Stimulated activated CD4-positive, alpha-beta T cell treated with anti-CD3 and anti-CD28 coated beads, Interleukin-1b, Interleukin-23, amount 100 ng/mL, for 48 hours (primary cell): ENCODE measurements around the gene DOCK6.

ENCODE experiments used
- DNase-seq: peaks from one replicate; pipeline ENCODE4 v3.0.0-alpha.2; 2020

Gene DOCK6

DNA sequence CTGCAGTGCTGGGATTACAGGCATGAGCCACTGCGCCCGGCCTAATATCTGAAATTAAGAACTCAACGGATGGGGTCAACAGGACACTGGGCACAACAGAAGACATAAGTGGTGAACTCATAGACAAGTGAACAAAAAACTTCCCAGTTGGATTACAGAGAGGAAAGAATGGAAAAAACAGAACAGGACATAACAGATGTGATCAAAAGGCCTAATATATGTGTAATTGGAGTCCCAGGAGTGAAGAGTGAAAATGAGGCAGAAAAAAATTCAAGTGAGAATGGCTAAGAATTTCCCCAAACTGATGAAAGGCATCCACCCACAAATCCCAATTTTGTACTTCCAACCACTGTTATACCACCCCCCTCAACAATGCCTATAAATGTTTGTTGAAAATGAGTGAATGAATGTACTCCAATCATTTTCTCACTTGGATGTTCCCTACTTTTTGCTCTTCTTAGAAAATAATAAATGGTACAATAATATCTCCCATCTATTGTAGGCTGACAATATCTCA, 41.2 kb downstream of the DOCK6 start:
- DNase-seq: no peak

DNA sequence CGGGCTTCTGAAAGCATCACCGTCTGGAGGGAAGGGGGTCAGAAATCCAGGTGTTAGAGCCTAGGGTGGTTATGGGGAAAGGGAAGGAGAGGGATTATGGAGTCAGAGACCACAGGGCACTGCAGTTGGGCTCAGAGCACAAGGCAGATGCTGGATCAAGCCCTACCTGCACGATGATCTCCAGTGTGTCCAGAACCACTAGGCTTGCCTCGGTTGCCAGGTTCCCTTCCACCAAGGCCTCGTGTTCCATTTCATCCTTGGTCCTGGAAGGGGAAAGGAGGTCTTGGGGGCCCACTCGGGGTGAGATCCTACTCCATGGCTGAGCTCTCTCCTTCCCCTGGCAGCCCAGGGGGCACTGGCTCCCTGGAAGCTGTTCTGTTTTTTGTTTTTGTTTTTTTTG, 47.9 kb downstream of the DOCK6 start:
- DNase-seq: no peak

DNA sequence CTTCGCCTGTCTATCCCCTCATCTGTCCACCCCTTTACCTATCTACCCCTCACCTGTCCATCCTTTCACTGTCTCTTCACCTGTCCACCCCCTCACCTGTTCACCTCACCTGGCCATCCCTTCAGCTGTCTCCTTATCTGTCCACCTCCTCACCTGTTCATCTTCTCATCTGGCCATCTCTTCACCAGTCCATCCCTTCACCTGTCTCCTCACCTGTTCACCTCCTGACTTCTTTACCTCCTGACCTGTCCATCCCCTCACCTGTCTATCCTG, 51.7 kb downstream of the DOCK6 start:
- DNase-seq: no peak

DNA sequence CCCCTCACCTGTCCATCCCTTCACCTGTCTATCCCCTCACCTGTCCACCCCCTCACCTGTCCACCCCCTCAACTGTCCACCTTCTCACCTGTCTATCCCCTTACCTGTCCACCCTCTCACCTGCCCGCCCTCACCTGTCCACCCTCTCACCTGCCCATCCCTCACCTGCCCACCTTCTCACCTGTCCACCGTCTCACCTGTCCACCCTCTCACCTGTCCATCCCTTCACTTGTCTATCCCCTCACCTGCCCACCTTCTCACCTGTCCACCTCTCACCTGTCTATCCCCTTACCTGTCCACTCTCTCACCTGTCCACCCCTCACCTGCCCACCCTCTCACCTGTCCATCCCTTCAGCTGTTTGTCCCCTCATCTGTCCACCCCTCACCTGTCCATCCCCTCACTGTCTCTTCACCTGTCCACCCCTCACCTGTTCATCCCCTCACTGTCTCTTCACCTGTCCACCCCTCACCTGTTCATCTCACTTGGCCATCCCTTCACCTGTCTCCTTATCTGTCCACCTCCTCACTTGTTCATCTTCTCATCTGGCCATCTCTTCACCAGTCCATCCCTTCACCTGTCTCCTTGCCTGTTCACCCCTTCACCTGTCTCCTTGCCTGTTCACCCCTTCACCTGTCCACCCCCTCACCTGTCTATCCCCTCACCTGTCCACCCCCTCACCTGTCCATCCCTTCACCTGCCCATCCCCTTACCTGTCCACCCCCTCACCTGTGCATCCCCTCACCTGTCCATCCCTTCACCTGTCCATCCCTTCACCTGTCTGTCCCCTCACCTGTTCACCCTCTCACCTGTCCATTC, 52.3 kb downstream of the DOCK6 start:
- no peak for DNase-seq

DNA sequence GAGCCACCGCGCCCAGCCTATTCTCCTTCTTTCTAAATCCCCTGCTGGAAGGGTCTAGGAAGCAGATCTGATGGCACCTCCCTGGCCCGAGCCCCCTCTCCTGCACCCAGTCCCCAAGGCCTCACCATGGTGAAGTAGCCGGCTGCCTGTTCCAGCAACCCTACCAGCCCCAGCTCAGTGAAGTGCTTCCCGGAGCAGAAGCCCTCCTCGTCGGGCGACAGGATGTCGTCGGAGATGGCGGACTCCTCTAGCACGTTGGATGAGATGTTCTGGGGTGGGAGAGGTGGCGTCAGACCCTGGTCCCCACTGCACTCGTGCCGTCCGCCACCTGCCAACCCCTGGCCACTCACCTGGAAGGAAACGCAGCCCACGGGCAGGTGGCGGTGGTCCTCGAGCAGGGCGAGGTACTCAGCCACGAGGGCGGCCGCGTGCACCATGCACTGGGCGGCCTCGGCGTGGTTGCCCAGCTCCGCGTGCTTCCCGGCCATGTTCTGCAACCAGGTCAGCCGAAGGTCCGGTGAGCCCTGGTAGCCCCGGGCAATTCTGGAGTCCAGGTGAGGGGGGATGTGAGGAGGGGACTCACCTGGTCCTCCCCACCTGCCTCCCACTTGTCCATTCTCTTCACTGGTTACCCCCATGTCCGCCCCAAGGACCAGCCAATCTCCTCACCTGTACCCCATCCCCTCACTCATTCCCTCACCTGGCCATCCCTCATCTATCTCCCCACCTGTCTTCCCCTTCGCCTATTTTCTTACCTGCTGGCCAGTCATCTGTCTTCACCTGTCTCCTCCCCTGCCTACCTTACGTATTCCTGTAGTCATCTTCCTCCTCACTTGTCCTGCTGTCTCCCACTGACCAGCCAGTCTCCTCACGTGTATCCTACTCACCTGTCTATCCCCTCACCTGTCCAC, 53.5 kb downstream of the DOCK6 start:
- DNase-seq: no peak

DNA sequence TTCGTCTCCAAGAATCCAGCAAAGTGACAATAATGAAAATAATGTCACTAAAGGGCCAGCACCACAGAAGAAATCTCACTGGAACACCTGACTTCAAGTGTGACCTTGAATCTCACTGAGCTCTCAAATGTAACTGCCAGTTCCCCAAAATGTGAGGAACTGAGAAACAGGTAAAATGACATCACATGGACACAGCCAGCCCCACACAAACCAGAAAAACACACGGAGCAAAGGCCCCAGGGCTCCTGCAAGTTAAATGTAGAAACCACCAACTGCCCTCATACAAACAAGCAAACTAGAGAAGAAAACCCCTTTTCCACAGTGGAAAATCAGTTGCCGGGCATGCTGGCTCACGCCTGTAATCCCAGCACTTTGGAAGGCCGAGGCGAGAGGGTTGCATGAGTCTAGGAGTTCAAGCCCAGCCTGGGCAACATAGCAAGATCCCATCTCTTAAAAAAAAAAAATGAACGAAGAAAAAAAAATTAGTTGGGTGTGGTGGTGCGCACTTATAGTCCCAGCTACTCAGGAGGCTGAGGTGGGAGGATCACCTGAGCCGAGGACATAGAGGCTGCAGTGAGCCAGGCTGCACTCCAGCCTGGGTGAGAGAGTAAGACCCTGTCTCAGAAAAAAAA, 56.3 kb downstream of the DOCK6 start:
- no peak for DNase-seq

DNA sequence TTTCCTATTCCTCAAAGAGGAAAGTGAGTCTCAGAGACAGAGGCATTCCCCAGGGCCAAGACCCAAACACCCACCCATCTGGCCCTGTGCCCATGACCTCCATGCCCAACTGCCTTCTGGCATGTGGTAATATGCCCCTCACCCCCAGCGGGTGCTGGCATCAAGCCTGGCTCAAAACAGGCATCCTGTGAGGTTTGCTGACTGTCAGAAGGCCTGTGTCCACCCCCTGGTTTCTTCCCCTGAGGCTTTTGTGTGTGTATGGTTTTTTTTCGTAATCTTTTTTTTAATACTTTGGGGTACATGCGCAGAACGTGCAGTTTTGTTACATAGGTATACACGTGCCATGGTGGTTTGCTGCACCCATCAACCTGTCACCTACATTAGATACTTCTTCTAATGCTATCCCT, 57.4 kb downstream of the DOCK6 start:
- DNase-seq: no peak

DNA sequence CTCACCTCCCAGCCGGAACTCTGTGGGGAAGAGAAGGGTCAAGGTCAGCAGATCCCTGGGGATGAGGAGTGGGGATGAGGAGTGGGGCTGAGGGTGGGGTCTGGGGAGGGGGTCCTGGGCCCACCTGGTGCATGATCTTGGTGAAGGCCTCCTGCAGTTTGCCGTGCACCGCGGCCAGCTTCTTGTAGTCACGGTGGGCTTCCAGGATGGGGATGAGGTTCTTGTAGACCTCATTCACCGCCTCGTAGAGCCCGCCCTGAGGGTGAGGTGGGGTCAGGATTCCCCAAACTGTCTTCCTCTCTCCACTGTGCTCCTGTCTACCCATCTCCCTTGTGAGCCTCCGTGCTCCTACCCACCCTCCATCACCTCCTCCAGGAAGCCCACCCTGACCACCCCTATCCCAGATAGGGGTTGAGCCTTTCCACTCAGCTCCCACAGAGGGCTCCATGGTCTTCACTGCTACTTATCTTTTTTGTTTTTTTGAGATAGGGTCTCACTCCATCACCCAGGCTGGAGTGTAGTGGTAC, 58.2 kb downstream of the DOCK6 start:
- no peak for DNase-seq

DNA sequence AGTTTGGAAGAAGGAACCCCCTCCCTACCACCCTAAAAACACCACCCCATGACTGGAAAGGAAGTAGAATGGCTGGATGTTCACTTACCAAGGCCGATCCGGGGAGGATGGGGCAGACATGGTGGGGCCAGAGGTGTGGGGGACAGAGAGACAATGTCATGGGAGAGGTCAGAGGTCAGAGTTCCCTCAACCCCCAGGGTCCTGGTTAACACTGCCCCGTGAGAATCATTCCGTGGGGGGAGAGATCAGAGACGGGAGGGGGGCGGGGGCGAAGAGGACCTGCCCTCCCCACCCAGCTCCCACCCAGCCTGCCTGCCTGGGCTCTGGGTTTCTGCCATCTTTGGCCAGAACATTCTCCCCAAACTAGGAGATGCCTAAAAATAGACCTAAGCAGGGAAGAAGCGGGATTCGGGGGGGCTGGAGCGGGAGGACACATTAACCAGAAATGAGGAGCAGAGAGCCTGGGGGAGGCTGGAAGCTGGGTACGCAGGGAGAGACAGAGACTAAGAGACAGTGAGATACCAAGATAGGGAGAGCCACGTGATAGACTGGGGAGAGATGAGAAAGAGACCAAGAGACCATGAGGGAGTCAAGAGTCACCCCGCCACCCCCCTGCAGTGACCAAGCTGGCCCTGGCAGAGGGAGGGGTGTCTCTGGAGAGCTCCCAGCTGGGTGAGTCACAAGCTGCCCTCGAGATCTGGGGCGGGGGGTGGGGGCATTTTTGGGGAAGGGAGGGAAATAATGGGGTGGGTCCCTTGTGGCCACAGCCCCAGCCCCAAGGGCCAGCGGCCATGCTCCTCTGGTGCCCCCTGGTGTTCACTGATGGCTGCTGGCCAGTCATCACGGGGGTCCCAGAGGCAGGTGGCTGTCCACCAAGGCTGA, 58.9 kb downstream of the DOCK6 start:
- DNase-seq: no peak

DNA sequence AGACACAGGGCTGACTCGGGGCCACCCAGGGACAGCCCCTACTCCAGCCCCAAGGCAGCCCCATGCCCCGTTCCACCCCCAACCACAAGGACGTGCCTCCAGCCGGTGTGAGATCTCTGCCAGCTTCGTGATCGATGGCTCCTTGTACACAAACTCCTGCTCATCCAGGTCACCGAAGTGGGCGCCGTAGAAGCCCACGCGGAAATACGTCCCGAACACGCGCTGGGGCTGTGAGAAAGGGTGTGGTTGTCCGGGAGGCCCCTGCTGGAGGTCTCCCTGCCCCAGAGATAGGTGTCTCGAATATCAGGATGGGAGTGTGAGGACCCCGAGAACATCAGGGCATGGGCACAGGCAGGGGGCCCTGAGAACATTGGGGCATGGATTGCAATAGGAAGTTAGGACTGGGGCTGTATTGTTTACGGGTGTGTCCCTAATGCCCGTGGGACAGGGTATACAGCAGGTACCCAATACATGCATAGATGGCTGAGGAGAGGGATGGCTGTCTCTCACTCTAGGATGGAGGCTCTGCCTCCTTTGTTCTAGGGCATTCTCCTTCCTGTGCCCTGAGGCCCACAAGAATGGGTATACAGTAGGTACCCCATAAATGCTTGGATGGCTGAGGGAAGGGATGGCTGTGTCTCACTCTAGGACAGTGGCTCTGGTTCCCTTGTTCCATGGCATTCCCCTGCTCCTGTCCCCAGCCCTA, 59.7 kb downstream of the DOCK6 start:
- no peak for DNase-seq

DNA sequence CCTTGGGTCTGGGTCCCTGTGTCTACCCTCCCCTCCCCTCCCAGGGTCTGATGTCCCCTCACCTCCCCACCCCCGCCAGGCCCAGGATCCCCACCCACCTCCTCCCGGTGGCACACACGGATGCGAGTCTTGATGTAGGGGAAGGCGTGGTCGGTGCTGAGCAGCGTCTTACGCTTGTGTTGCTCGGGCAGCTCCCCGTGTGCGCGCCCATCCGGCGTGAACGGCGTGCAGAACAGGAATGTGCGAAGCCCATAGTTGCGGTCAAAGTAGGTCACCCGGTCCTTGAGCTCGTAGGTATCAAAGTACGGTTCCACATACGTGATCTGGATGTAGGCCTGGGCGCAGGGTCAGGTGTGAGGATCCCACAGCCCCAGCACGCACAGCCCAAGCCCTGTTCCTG, 60.5 kb downstream of the DOCK6 start:
- DNase-seq: no peak

DNA sequence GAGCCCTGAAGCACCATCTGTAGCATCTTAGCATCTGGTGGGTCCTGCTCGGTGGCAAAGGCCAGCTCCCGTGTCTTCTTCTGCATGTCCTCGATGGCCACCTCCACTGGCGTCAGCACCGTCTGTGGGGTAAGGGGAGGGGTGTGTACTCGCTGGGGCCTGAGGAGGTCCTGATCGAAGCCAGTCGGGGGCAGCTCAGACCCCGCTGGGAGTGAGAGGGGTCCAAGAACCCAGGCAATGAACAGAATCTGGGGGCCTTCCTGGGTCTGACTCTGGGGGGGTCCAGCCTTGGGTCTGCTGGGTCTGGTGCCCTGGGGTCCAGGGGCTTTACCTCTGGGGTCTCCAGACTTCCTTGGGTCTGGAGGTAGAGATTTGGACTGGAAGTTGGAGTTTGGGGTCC, 61.4 kb downstream of the DOCK6 start:
- no peak for DNase-seq

DNA sequence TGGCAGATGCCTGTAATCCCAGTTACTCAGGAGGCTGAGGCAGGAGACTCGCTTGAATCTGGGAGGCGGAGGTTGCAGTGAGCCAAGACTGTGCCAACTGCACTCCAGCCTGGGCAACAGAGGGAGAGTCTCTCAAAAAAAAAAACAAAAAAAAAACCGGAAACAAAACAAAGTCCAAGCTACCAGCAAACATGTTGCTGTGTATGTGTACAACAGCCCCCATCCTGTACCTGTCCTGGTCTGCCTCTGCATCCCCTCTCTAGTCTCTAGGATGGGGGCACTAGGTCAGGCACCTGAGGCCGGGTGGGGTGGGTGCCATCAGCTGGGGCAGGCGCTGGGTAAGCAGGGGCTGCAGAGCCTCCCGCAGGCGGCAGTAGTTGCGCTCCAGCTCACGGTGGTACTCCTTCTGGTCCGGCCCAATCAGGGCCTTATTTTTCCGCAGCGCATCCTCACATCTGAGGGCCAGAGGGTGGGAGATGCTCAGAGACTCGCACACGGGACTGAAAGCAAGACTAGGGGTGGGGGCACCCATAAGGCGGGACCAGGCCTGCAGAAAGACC, 62.2 kb downstream of the DOCK6 start:
- DNase-seq: no peak

DNA sequence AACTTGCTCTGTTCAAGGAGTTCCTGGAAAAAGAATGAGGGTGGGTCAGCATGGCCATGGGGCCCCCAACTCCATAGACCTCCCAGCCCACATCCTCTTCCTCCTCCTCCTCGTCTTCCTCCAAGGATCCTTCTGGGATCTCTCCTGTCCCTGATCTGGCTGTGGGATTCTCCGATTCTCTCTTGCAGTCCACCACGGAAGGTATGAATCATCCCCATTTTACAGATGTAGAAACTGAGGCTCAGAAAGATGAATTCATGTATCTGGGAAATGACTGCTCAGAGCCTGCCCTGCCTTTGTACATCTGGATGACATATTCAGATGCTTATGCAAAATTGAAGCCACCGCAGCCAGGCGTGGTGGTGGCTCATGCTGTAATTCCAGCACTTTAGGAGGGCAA, 62.8 kb downstream of the DOCK6 start:
- no peak for DNase-seq

DNA sequence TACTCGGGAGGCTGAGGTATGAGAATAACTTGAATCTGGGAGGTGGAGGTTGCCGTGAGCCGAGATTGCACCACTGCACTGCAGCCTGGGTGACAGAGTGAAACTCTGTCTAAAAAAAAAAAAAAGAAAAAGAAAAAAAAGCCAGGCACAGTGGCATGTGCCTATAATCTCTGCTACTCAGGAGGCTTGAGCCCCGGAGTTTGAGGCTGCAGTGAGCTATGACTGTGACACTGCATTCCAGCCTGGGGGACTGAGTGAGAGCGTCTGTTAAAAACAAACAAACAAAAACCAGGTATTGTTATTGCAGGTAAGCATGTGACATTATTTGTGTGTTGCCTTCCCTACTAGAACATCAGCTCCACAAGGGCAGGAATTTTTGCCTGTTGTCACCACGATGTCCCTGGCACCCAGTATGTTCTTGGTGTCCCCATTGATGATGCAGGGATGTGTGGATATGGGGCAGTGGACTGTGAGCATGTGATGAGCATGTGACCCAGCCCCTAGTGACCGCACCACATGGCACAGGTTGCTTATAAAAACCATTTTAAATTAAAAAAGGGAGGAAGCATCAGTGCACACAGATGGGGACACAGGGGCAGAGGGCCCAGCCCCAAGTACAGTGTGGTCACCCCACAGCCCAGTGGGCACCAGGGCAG, 63.4 kb downstream of the DOCK6 start:
- no peak for DNase-seq

DNA sequence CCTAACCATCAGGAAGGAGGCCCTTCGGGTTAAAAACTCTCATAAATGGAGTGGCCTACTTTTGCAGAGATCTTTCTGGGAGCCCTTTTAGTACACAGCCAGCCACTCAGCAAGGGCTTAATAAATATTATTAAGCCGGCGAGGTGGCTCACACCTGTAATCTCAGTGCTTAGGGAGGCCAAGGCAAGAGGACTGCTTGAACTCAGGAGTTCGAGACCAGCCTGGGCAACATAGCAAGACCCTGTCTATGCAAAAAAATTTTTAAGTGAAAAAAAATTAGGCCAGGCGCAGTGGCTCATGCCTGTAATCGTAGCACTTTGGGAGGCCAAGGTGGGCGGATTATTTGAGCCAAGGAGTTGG, 64.2 kb downstream of the DOCK6 start:
- no peak for DNase-seq

DNA sequence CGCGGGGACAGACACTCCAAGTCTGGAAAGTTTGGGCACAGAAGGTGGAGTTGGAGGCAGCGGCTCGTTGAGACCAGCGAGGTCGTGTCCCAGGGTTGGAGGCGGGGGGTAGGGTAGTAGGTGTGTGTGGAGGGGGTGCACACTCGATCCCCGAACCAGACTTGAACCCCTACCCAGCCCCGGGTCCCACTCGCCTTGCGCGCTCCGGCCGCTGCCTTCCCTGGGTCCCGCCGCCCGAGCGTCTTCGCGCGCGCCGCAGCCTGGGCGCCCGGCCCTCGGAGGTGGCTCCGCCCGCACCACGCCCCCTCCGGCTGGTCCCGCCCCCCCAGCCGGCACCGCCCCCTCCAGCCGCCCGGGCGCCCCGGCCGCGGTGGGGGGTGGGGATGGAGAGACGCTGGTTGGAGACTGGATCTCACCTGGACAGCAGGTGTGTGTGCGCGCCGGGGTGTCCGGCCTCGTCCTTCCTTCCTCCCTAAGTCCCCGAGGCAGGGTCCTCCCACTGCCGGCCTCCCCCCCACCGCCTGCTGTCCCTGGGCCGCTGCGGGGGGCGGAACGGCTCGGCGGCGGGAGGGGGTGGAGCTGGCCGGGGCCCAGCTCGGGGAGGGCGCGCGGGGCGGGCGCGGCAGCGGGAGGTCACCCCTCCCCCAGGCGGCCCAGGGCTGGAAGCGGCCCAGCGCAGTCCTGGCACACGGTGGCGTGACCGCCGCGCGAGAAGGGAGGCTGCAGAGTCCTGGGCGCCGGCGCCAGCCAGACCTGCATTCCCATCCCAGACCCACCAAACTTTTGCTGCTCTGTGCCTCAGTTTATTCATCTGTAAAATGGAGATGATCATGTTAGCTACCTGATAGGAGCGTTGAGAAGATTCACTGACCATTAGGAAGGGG, 64.8 kb downstream of the DOCK6 start, which contains the start of gene KANK2:
KANK2 (minus strand) TSS at position 255 of the 884 bp plus-strand sequence. CDS start 3,034 bp downstream, outside the sequence.
- peak; percentile 74 for DNase-seq

DNA sequence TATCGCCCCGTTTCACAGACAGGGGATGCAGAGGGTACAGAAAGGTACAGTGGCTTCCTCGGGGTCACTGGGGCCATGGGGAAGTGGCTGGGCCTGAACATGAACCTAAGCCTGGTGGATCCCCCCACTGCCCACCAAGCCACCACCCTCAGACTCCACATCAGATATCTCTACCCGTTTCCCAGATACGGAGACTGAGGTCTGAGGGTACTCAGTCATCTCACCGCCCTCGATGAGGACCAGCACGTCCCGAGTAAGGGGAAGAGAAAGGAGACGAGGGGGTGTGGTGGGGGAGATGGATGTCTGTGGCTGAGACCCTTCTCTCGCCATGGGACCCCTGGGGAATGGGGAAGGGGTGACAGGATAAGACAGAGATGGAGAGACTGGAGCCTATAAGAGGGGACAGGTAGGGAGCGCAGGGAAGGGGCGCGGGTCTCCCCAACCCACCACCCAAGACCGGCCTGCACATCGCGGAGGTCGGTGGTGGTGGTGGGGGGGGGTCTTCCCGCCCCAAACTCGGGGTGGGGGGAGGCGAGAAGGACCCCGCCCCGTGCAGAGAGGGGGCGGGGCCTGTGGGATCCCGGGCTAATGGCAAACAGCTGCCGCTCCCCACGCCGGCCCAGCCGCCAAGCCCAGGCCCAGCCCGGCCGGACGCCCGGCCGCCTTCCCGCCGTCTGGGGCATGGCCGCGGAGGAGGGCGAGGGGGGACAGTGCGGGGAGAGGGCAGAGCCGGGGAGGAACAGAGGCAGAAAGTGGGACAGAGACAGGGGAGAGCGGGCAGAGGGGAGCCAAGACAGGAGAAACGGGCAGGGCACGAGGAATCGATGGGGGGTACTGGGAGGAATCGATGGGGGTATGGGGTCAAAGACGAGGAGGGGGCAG, 65.7 kb downstream of the DOCK6 start:
- DNase-seq: no peak

DNA sequence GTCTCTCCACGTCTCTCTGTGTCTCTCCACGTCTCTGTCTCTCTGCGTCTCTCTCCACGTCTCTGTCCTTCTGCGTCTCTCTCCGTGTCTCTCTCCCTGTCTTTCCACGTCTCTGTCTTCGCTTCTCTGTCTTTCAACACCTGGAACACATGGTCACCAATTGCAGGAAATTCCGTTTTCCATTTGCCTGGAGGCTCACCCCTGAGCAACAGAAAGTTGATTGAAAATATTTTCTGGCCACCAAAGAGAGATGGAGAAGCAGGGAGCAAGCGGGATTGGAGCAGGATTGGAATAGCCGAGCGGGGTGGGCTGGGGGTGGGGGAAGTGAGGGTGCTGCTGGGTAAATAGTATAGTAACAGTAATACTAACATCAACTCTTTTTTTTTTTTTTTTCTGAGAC, 66.6 kb downstream of the DOCK6 start:
- DNase-seq: no peak
